NB4 (cell line): Measurements from ENCODE around the gene JAK3.

Source experiments
- DNase-seq: peaks from one replicate; pipeline ENCODE4 v3.0.0; 2010; ENCODE audit warnings: low read depth
- H3K4me3 ChIP-seq: one replicate; pipeline ENCODE4 v1.5.1; 2011; ENCODE audit warnings: mild to moderate bottlenecking, low read depth, low read length, moderate library complexity
- MAX ChIP-seq: IDR thresholded peaks from 2 replicates; pipeline ENCODE4 v1.6.1; 2011; ENCODE audit warnings: low read depth, low read length
- MYC ChIP-seq: IDR thresholded peaks from 2 replicates; pipeline ENCODE4 v1.6.1; 2011; ENCODE audit warnings: low read depth, low read length
- POLR2A ChIP-seq: IDR thresholded peaks from 2 replicates; pipeline ENCODE4 v1.6.1; 2011; ENCODE audit warnings: mild to moderate bottlenecking; ENCODE audit not compliant: insufficient read length; ENCODE audit errors: extremely low read depth
- TF ChIP-seq, protein P1 (sequence below): IDR thresholded peaks from one replicate; pipeline ENCODE4 v1.5.1; 2012; ENCODE audit warnings: low read depth, low read length

The JAK3 gene

GRCh38 chr19:17775991-17776803 is 71.6 kb downstream of the JAK3 start:
- TF ChIP-seq, protein P1, sequence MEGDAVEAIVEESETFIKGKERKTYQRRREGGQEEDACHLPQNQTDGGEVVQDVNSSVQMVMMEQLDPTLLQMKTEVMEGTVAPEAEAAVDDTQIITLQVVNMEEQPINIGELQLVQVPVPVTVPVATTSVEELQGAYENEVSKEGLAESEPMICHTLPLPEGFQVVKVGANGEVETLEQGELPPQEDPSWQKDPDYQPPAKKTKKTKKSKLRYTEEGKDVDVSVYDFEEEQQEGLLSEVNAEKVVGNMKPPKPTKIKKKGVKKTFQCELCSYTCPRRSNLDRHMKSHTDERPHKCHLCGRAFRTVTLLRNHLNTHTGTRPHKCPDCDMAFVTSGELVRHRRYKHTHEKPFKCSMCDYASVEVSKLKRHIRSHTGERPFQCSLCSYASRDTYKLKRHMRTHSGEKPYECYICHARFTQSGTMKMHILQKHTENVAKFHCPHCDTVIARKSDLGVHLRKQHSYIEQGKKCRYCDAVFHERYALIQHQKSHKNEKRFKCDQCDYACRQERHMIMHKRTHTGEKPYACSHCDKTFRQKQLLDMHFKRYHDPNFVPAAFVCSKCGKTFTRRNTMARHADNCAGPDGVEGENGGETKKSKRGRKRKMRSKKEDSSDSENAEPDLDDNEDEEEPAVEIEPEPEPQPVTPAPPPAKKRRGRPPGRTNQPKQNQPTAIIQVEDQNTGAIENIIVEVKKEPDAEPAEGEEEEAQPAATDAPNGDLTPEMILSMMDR: no peak
- TF ChIP-seq MAX: no peak
- TF ChIP-seq POLR2A: no peak
- no peak for TF ChIP-seq MYC
- H3K4me3 ChIP-seq: no peak overlapping the region
- peak; percentile 51 for DNase-seq

- no peak for TF ChIP-seq MAX
- TF ChIP-seq, protein P1: peak; percentile 90
- DNase-seq: peak; percentile 72
- H3K4me3 ChIP-seq: no peak overlapping the region
Measured at GRCh38 chr19:17775245-17775927, 72.4 kb downstream of the JAK3 start.
